Esophagus muscularis mucosa (tissue), 4 donors: ENCODE data around the gene TANGO6. TPM values are rescaled to one million over a fixed set of nuclear protein-coding genes. Genes with fewer than 3 reads are reported as not detected.

Experiments used
- DNase-seq: peaks from one replicate; pipeline ENCODE4 v3.0.0-alpha.2; 2017; ENCODE audit errors: extremely low spot score
- H3K27ac ChIP-seq, 4 donors: fragments of 200-600 bp; sonication (generic); replicated peaks in 1 of 4; 1 replicate in 3 of 4; 2 replicates in 1 of 4; pipeline ENCODE4 v1.5.1; 2016 to 2019; ENCODE audit warnings: mild to moderate bottlenecking in 1 of 4
- H3K27me3 ChIP-seq, 4 donors: fragments of 200-600 bp; sonication (generic); one replicate each; pipeline versions ENCODE4 v1.5.1 to v1.6.0; 2016 to 2019
- H3K36me3 ChIP-seq, 4 donors: fragments of 200-600 bp; sonication (generic); one replicate each; pipeline ENCODE4 v1.5.1; 2016 to 2019
- H3K4me1 ChIP-seq, 4 donors: fragments of 200-600 bp; sonication (generic); one replicate each; pipeline ENCODE4 v1.5.1; 2016 to 2019
- H3K4me3 ChIP-seq, 4 donors: fragments of 200-600 bp; sonication (generic); 1 replicate in 2 of 4; 2 replicates in 2 of 4; pipeline ENCODE4 v1.5.1; 2016 to 2019; ENCODE audit warnings: mild to moderate bottlenecking in 4 of 4, moderate library complexity in 1 of 4
- H3K9me3 ChIP-seq, 4 donors: fragments of 200-600 bp; sonication (generic); 1 replicate in 3 of 4; 2 replicates in 1 of 4; pipeline ENCODE4 v1.5.1; 2016 to 2019
- EP300 ChIP-seq: sonication (generic); formaldehyde crosslinking; IDR thresholded peaks from one replicate; pipeline ENCODE4 v1.6.1; 2017; ENCODE audit warnings: antibody characterized with exemption
- POLR2A ChIP-seq: fragments of 450-650 bp; IDR thresholded peaks from one replicate; pipeline ENCODE4 v1.6.1; 2017; ENCODE audit warnings: antibody characterized with exemption, moderate library complexity, mild to moderate bottlenecking, low read depth
- POLR2AphosphoS5 ChIP-seq, 2 donors: sonication (generic); formaldehyde crosslinking; IDR thresholded peaks; one replicate each; pipeline ENCODE4 v1.6.1; 2017; ENCODE audit warnings: antibody characterized with exemption in 2 of 2
- WGBS: methylation state at CpG from one replicate; pipeline ENCODE4 v1.1.5; 2018; 5-methylcytosine and 5-hydroxymethylcytosine counted together
- intact Hi-C: fragments of 100-400 bp; cut with DNase I; formaldehyde crosslinking; loops from one replicate; pipeline ENCODE4 v1.15.1; 2023
- total RNA-seq, 4 donors: library from RNA; depleted of rRNA; stranded (reverse); fragments of >200 nt; gene quantifications; one replicate each; pipeline versions ENCODE4 v1.1.0 to v1.2.1, GENCODE V29; 2016
- TF ChIP-seq, protein P1 (sequence below), 3 experiments: fragments of 200-600 bp in 2 of 3; fragments of 450-650 bp in 1 of 3; sonication (generic) in 2 of 3; IDR thresholded peaks; one replicate each; pipeline ENCODE4 v1.5.1; 2017 to 2019; ENCODE audit warnings: antibody characterized with exemption in 3 of 3, mild to moderate bottlenecking in 2 of 3, moderate library complexity in 1 of 3

The TANGO6 gene
- total RNA-seq, 4 donors from 2014 or later: 15.7 to 21.3 (median 18.3) TPM

DNA sequence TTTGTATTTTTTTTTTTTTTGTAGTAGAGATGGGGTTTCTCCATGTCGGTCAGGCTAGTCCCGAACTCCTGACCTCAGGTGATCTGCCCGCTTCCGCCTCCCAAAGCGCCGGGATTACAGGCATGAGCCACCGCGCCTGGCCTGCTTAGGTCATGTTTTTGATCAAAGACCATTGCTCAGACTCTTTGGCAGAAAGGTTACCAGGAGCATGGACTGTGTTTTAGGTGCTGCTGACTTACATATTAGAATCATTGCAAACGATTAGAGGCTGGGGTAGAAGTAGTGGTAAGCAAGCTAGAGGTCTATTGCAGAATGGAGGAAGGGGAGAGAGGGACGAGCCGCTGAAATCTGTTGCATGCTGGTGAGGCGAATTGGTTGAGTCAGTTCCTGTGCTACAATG, 79.8 kb downstream of the TANGO6 start:
- Histone ChIP-seq H3K27ac (no peak overlapping the region), H3K36me3 (peaks cover 15 to 53% (median 34%) of the 10 kb centered on the region in 4 donors), H3K4me1 (no peaks in the 10 kb centered on the region), H3K27me3 (no peaks in the 10 kb centered on the region), H3K9me3 (no peaks in the 10 kb centered on the region), H3K4me3 (no peak overlapping the region)
- TF ChIP-seq POLR2AphosphoS5 (IDR thresholded peaks at IDR 0.05) (no peak), EP300 (no peak), POLR2A (no peak)
- TF ChIP-seq, protein P1, sequence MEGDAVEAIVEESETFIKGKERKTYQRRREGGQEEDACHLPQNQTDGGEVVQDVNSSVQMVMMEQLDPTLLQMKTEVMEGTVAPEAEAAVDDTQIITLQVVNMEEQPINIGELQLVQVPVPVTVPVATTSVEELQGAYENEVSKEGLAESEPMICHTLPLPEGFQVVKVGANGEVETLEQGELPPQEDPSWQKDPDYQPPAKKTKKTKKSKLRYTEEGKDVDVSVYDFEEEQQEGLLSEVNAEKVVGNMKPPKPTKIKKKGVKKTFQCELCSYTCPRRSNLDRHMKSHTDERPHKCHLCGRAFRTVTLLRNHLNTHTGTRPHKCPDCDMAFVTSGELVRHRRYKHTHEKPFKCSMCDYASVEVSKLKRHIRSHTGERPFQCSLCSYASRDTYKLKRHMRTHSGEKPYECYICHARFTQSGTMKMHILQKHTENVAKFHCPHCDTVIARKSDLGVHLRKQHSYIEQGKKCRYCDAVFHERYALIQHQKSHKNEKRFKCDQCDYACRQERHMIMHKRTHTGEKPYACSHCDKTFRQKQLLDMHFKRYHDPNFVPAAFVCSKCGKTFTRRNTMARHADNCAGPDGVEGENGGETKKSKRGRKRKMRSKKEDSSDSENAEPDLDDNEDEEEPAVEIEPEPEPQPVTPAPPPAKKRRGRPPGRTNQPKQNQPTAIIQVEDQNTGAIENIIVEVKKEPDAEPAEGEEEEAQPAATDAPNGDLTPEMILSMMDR (IDR thresholded peaks at IDR 0.05): no peak
- no peak for DNase-seq
- WGBS: 97% methylated on average over 12 of the region's 12 CpGs
- intact Hi-C loops: no loop called here

DNA sequence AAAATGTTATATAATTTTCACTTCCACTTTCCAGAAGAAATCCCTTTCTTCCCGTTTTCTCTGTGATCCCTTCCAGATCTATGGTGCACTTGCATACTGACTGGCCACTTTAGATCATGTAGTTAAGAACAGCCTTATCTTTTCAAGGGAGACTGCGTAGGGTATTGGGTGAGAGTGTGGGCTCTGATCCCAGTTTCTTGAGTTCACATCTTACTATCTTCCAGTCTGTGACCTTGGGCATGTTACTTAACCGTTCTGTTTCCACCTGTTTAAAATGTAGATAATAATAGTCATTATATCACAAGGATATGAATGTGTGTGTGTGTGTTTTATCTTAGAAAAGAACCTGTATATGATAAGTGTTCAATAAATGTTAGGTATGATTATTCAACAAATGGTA, 83.7 kb downstream of the TANGO6 start:
- WGBS: 94% methylated on average over 3 of the region's 3 CpGs
- no peaks in the 10 kb centered on the region for H3K4me1 ChIP-seq
- H3K36me3 ChIP-seq: peaks cover 35 to 64% (median 44%) of the 10 kb centered on the region in 4 donors
- intact Hi-C loops: no loop called here
- H3K9me3 ChIP-seq: no peaks in the 10 kb centered on the region
- no peaks in the 10 kb centered on the region for H3K27me3 ChIP-seq
- TF ChIP-seq POLR2A (no peak), POLR2AphosphoS5 (IDR thresholded peaks at IDR 0.05) (no peak), EP300 (no peak)
- TF ChIP-seq, protein P1 (IDR thresholded peaks at IDR 0.05): no peak
- no peak for DNase-seq
- H3K4me3 ChIP-seq: no peak overlapping the region
- H3K27ac ChIP-seq: no peak overlapping the region

DNA sequence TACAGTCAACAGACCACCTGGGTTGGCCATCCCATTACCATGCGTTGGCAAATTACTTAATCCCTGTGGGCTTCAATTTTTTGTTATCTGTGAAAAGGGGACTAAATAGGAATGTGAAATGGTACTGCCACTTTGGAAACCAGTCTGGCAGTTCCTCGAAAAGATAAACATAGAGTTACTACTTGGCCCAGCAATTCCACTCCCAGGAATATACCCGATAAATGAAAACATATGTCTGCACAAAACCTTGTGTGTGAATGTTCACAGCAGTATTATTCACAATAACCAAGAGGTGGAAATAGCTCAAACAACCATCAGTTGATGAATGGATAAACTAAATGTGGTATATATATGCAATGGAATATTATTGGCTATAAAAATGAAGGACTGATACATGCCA, 87.9 kb downstream of the TANGO6 start:
- WGBS: 91% methylated on average over 3 of the region's 3 CpGs

DNA sequence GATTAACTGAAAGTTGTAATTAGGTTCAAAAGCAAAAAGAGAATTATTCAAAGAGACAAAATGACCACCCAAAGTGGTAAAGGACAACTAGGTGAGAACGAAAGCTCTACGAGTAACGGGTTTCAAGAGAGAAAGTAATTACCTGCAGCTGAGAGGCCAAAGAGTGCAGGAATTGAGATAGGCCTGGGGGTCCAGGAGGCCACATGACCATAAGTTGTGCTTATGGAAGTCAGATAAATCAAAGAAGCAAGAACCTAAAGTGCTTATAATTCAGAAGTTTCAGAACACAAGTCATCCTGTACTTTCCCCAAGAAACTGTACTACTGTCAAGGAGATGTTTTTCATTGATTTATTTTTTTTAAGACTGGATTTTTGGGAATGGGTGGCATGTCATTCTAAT, 91.1 kb downstream of the TANGO6 start:
- peaks cover 16 to 44% (median 26%) of the 10 kb centered on the region in 4 donors for H3K36me3 ChIP-seq
- no peak overlapping the region for H3K4me3 ChIP-seq
- H3K4me1 ChIP-seq: peaks cover 0 to 13% (median 7%) of the 10 kb centered on the region in 4 donors
- WGBS: 94% methylated on average over 3 of the region's 3 CpGs
- H3K9me3 ChIP-seq: no peaks in the 10 kb centered on the region
- TF ChIP-seq POLR2AphosphoS5 (IDR thresholded peaks at IDR 0.05): no peak
- no peak for TF ChIP-seq POLR2A
- TF ChIP-seq, protein P1 (IDR thresholded peaks at IDR 0.05): no peak
- TF ChIP-seq EP300: no peak
- H3K27me3 ChIP-seq: no peaks in the 10 kb centered on the region
- no peak overlapping the region for H3K27ac ChIP-seq
- DNase-seq: no peak
- intact Hi-C loops: no loop called here

More for the DNA sequence above, 87.9 kb downstream of the TANGO6 start:
- no peak for TF ChIP-seq POLR2A
- no peak for TF ChIP-seq POLR2AphosphoS5 (IDR thresholded peaks at IDR 0.05)
- TF ChIP-seq, protein P1 (IDR thresholded peaks at IDR 0.05): no peak
- no peak for TF ChIP-seq EP300
- H3K4me1 ChIP-seq: no peaks in the 10 kb centered on the region
- no peak for DNase-seq
- no peaks in the 10 kb centered on the region for H3K9me3 ChIP-seq
- H3K36me3 ChIP-seq: peaks cover 35 to 69% (median 48%) of the 10 kb centered on the region in 4 donors
- no peaks in the 10 kb centered on the region for H3K27me3 ChIP-seq
- H3K27ac ChIP-seq: no peak overlapping the region
- intact Hi-C loops: no loop called here
- no peak overlapping the region for H3K4me3 ChIP-seq

DNA sequence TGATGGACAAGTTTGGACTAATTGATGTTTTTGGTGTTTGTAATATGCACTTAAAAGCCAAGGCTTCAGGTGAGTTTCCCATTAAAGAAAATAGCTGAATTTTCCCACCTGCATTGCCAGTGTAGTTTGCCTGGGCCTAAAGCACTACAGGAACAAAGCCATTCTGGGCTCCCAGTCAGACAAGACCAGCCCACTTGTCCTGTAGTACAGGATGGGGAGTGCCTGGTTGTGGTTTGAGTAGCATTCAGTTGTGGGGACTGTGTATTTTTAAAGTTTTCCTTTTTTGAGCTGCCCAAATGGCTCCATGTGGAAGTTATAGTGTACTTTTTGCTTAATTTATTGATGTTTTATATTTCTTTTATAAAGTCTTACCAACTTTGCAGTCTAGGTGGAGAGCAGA, 91.7 kb downstream of the TANGO6 start:
- H3K9me3 ChIP-seq: no peaks in the 10 kb centered on the region
- no peak for DNase-seq
- no peak for TF ChIP-seq POLR2AphosphoS5 (IDR thresholded peaks at IDR 0.05)
- TF ChIP-seq POLR2A: no peak
- TF ChIP-seq EP300: no peak
- TF ChIP-seq, protein P1 (IDR thresholded peaks at IDR 0.05): no peak
- peaks cover 10 to 38% (median 20%) of the 10 kb centered on the region in 4 donors for H3K36me3 ChIP-seq
- H3K4me3 ChIP-seq: no peak overlapping the region
- intact Hi-C loops: no loop called here
- H3K4me1 ChIP-seq: peaks cover 0 to 13% (median 7%) of the 10 kb centered on the region in 4 donors
- no peaks in the 10 kb centered on the region for H3K27me3 ChIP-seq
- H3K27ac ChIP-seq: no peak overlapping the region
